ENCODE measurements around the gene PHYH.

PHYH gene

DNA sequence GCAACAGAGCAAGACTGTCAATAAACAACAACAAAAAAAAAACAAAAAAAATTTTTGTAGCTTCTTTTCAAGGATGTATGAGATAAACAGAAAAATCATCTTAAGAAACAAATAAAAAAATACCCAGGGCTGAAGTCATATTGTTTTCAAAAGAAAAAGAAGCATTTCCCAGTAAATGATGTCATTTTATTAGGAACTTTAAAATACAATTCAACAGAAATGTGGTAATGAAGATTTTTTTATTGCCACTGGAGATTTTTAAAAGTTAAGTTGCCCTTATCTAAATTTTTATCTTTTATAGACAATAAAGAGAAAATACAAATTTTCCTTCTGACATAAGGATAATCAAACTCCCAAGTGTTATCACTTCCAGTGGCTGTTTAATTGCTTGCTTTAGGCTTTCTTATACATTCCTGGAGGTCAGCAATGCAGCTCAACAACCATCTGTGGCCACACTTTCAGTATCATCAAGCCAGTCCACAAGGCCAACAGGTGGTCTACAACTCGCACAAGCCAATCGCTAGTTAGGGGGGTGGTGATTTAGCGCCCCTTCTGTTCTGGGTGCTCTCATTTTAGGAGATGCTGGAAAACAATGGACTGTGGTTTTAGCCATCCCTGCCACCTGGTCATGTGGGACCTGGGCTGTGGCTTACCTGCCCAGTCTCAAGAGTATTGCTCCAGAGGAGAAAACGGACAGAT lies 37.4 kb upstream of the PHYH start:
- H2AFZ ChIP-seq (ENCODE audit: low read length), result no peak overlapping the region
- H3K4me3 ChIP-seq (ENCODE audit: low read length, poor library complexity, severe bottlenecking), result no peak overlapping the region
- H3K9ac ChIP-seq (ENCODE audit: low read depth, low read length, poor library complexity, severe bottlenecking), result no peak overlapping the region
- no peaks in the 10 kb centered on the region for H3K9me2 ChIP-seq (replicated peaks; ENCODE audit: low read depth, low read length)
- no peak for TF ChIP-seq EZH2phosphoT487 (IDR thresholded peaks at IDR 0.05; ENCODE audit: borderline replicate concordance)
- TF ChIP-seq, protein P1, sequence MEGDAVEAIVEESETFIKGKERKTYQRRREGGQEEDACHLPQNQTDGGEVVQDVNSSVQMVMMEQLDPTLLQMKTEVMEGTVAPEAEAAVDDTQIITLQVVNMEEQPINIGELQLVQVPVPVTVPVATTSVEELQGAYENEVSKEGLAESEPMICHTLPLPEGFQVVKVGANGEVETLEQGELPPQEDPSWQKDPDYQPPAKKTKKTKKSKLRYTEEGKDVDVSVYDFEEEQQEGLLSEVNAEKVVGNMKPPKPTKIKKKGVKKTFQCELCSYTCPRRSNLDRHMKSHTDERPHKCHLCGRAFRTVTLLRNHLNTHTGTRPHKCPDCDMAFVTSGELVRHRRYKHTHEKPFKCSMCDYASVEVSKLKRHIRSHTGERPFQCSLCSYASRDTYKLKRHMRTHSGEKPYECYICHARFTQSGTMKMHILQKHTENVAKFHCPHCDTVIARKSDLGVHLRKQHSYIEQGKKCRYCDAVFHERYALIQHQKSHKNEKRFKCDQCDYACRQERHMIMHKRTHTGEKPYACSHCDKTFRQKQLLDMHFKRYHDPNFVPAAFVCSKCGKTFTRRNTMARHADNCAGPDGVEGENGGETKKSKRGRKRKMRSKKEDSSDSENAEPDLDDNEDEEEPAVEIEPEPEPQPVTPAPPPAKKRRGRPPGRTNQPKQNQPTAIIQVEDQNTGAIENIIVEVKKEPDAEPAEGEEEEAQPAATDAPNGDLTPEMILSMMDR (conservative IDR thresholded peaks at IDR 0.05; ENCODE audit: low read length), result no peak
- peaks cover 43% of the 10 kb centered on the region; the same call in 1 of the 2 replicates for H3K36me3 ChIP-seq (ENCODE audit: insufficient read depth, low read length)
- H3K4me2 ChIP-seq (ENCODE audit: low read depth, low read length, poor library complexity, severe bottlenecking), result no peak overlapping the region
- H3K27me3 ChIP-seq (ENCODE audit: insufficient read depth, low read length, poor library complexity, severe bottlenecking), result no peaks in the 10 kb centered on the region
- peaks cover 8% of the 10 kb centered on the region for H3K4me1 ChIP-seq (ENCODE audit: insufficient read depth, low read length, poor library complexity, severe bottlenecking)
- peaks cover 46% of the 10 kb centered on the region for H3K79me2 ChIP-seq (ENCODE audit: insufficient read depth, low read length)
- no peaks in the 10 kb centered on the region for H3K9me3 ChIP-seq (ENCODE audit: insufficient read depth, low read depth, low read length)
- H4K20me1 ChIP-seq (ENCODE audit: insufficient read depth, low read length, poor library complexity, severe bottlenecking), result peaks cover 18% of the 10 kb centered on the region
- H3F3A ChIP-seq (ENCODE audit: low read depth), result 0 out of 2 replicates have a peak, but pooled peaks cover 3% of the 10 kb centered on the region

DNA sequence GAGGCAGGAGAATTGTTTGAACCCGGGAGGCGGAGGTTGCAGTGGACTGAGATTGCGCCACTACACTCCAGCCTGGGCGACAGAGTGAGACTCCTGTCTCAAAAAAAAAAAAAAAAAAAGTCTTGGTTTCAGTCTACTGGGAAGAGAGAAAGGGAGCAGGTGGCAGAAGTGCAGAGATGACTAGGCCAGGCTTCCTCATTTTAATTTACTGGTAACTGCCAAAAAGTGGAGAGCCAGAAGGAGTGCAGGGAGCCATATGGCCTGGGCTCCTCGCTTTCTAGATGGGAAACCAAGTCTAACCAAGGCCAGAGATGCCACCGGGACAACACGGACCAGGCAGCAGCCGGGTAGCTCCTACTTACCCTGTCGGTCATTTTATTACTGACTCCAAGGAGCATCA lies 36.0 kb upstream of the PHYH start:
- peaks cover 35% of the 10 kb centered on the region; the same call in 1 of the 2 replicates for H3K79me2 ChIP-seq (ENCODE audit: insufficient read depth, low read length)

DNA sequence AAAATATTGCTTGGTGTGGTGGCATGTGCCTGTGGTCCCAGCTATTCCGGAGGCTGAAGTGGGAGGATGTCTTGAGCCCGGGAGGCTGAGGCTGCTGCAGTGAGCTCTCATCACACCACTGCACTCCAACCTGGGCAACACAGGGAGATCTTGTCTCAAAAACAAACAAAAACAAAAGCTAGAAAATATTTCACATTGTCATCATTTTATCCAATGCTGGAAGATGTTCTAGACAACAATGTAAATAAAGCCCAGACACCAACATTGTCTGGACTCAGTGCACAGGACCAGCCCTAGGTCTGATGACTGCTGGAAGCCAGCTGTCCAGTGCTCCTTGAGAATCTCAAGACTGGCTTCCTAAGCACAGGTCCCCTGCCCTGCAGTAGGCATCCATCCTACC lies 34.7 kb upstream of the PHYH start:
- peaks cover 23% of the 10 kb centered on the region; the same call in 1 of the 2 replicates for H3K79me2 ChIP-seq (ENCODE audit: insufficient read depth, low read length)
- peaks cover 59% of the 10 kb centered on the region; the same call in 1 of the 2 replicates for H3K36me3 ChIP-seq (ENCODE audit: insufficient read depth, low read length)
- H4K20me1 ChIP-seq (ENCODE audit: insufficient read depth, low read length, poor library complexity, severe bottlenecking), result peaks cover 4% of the 10 kb centered on the region

More for the DNA sequence above, 36.0 kb upstream of the PHYH start:
- H3K9ac ChIP-seq (ENCODE audit: low read depth, low read length, poor library complexity, severe bottlenecking), result no peak overlapping the region
- no peak overlapping the region for H3K4me2 ChIP-seq (ENCODE audit: low read depth, low read length, poor library complexity, severe bottlenecking)
- no peak overlapping the region for H2AFZ ChIP-seq (ENCODE audit: low read length)
- no peaks in the 10 kb centered on the region for H3K9me3 ChIP-seq (ENCODE audit: insufficient read depth, low read depth, low read length)
- peaks cover 57% of the 10 kb centered on the region; the same call in 1 of the 2 replicates for H3K36me3 ChIP-seq (ENCODE audit: insufficient read depth, low read length)
- H3F3A ChIP-seq (ENCODE audit: low read depth), result 0 out of 2 replicates have a peak, but pooled peaks cover 3% of the 10 kb centered on the region
- H3K27me3 ChIP-seq (ENCODE audit: insufficient read depth, low read length, poor library complexity, severe bottlenecking), result no peaks in the 10 kb centered on the region
- H3K4me1 ChIP-seq (ENCODE audit: insufficient read depth, low read length, poor library complexity, severe bottlenecking), result peaks cover 3% of the 10 kb centered on the region
- H3K4me3 ChIP-seq (ENCODE audit: low read length, poor library complexity, severe bottlenecking), result no peak overlapping the region
- no peaks in the 10 kb centered on the region for H3K9me2 ChIP-seq (replicated peaks; ENCODE audit: low read depth, low read length)
- peaks cover 10% of the 10 kb centered on the region for H4K20me1 ChIP-seq (ENCODE audit: insufficient read depth, low read length, poor library complexity, severe bottlenecking)
- TF ChIP-seq, protein P1 (conservative IDR thresholded peaks at IDR 0.05; ENCODE audit: low read length), result no peak
- TF ChIP-seq EZH2phosphoT487 (IDR thresholded peaks at IDR 0.05; ENCODE audit: borderline replicate concordance), result no peak

More for the DNA sequence above, 34.7 kb upstream of the PHYH start:
- no peaks in the 10 kb centered on the region for H3K9me3 ChIP-seq (ENCODE audit: insufficient read depth, low read depth, low read length)
- H3K4me1 ChIP-seq (ENCODE audit: insufficient read depth, low read length, poor library complexity, severe bottlenecking), result no peaks in the 10 kb centered on the region
- H3K9me2 ChIP-seq (replicated peaks; ENCODE audit: low read depth, low read length), result no peaks in the 10 kb centered on the region
- H3K27me3 ChIP-seq (ENCODE audit: insufficient read depth, low read length, poor library complexity, severe bottlenecking), result no peaks in the 10 kb centered on the region
- TF ChIP-seq, protein P1 (conservative IDR thresholded peaks at IDR 0.05; ENCODE audit: low read length), result no peak
- no peak for TF ChIP-seq EZH2phosphoT487 (IDR thresholded peaks at IDR 0.05; ENCODE audit: borderline replicate concordance)
- no peak overlapping the region for H3K9ac ChIP-seq (ENCODE audit: low read depth, low read length, poor library complexity, severe bottlenecking)
- H3F3A ChIP-seq (ENCODE audit: low read depth), result no peaks in the 10 kb centered on the region
- no peak overlapping the region for H2AFZ ChIP-seq (ENCODE audit: low read length)
- H3K4me3 ChIP-seq (ENCODE audit: low read length, poor library complexity, severe bottlenecking), result no peak overlapping the region
- H3K4me2 ChIP-seq (ENCODE audit: low read depth, low read length, poor library complexity, severe bottlenecking), result no peak overlapping the region
